HepG2 (cell line): Measurements from ENCODE around the gene PTAFR. TPM values are rescaled to one million over a fixed set of nuclear protein-coding genes. Genes with fewer than 3 reads are reported as not detected.

Experiments used
- ATAC-seq: fragments of 200-7000 bp; cut with Tn5 transposase; 3 replicates; pipeline ENCODE4 v1.9.1; 2020; ENCODE audit warnings: mild to moderate bottlenecking, moderate library complexity
- BruUV-seq: library from RNA; stranded (reverse); fragments of 400-500 nt; replicated peaks from 2 replicates; lab custom pipeline; 2021; lab: Mats Ljungman, UMichigan
- CTCF ChIA-PET: fragments of 300-600 bp; formaldehyde crosslinking; extraction: SDS; loops from one replicate; lab custom pipeline; 2021; ENCODE audit warnings: low total read pairs, inconsistent platforms, low intra/inter-chr PET ratio; lab: Yijun Ruan, JAX
- POLR2A ChIA-PET: fragments of 350-600 bp; sonication (Branson Sonifier 250); formaldehyde crosslinking; loops from one replicate; lab custom pipeline; 2020; ENCODE audit warnings: antibody characterized with exemption, inconsistent platforms; lab: Yijun Ruan, JAX
- DNase-seq: peaks from one replicate; pipeline ENCODE4 v3.0.0-alpha.2; 2015; ENCODE audit warnings: low spot score
- FAIRE-seq: peaks from 3 replicates; lab custom pipeline; 2011; peaks lifted over from hg19 to GRCh38; lab: Jason Lieb, UNC
- H2AFZ ChIP-seq: one replicate; pipeline ENCODE4 v1.6.1; 2011; ENCODE audit warnings: low read length, inconsistent platforms
- H3K27ac ChIP-seq: fragments of 300-600 bp; 3 replicates; pipeline ENCODE4 v1.8.0; 2011; ENCODE audit warnings: mixed run types, mild to moderate bottlenecking, mixed read lengths, low read length, inconsistent platforms; ENCODE audit not compliant: insufficient read depth; ENCODE audit errors: extremely low read length
- H3K27me3 ChIP-seq, 2 experiments: fragments of 200-600 bp in 1 of 2; 2 replicates in 1 of 2; 3 replicates in 1 of 2; pipeline versions ENCODE4 v1.6.0 to v1.8.0; 2011; ENCODE audit warnings: low read length in 2 of 2, mild to moderate bottlenecking in 2 of 2, moderate library complexity in 2 of 2, inconsistent platforms in 1 of 2; ENCODE audit not compliant: insufficient read depth in 2 of 2, control insufficient read depth in 1 of 2
- H3K36me3 ChIP-seq, 2 experiments: fragments of 200-600 bp in 1 of 2; replicated peaks in 1 of 2; 2 replicates in 1 of 2; 3 replicates in 1 of 2; pipeline versions ENCODE4 v1.5.1 to v1.8.0; 2011; ENCODE audit warnings: low read length in 2 of 2, inconsistent platforms in 1 of 2; ENCODE audit not compliant: insufficient read depth in 2 of 2, control insufficient read depth in 1 of 2
- H3K4me1 ChIP-seq: 2 replicates; pipeline ENCODE4 v1.5.1; 2012; ENCODE audit warnings: low read length, inconsistent platforms; ENCODE audit not compliant: insufficient read depth
- H3K4me2 ChIP-seq: 2 replicates; pipeline ENCODE4 v1.6.0; 2011; ENCODE audit warnings: low read depth, low read length, inconsistent platforms
- H3K4me3 ChIP-seq, 3 experiments: fragments of 200-600 bp in 1 of 3; sonication (generic), shearing (Covaris generic) in 1 of 3; replicated peaks in 1 of 3; 2 replicates each; pipeline ENCODE4 v1.5.1; 2011 to 2016; ENCODE audit warnings: low read length in 3 of 3, inconsistent platforms in 2 of 3, low read depth in 2 of 3, mild to moderate bottlenecking in 2 of 3, control low read depth in 1 of 3, mixed read lengths in 1 of 3; ENCODE audit not compliant: insufficient read depth in 1 of 3
- H3K79me2 ChIP-seq: one replicate; pipeline ENCODE4 v1.6.1; 2011; ENCODE audit warnings: low read length, inconsistent platforms; ENCODE audit not compliant: insufficient read depth
- H3K9ac ChIP-seq: 2 replicates; pipeline ENCODE4 v1.6.0; 2011; ENCODE audit warnings: mild to moderate bottlenecking, low read depth, low read length, inconsistent platforms; ENCODE audit not compliant: insufficient read depth
- H3K9me3 ChIP-seq: 2 replicates; pipeline ENCODE4 v1.5.1; 2012; ENCODE audit warnings: mild to moderate bottlenecking, low read length
- H4K20me1 ChIP-seq: 2 replicates; pipeline ENCODE4 v1.6.0; 2011; ENCODE audit warnings: inconsistent platforms, mild to moderate bottlenecking, low read length, moderate library complexity; ENCODE audit not compliant: insufficient read depth
- ETS1 ChIP-seq: sonication (generic); formaldehyde crosslinking; IDR thresholded peaks from 2 replicates; pipeline ENCODE4 v1.4.0; 2020; ENCODE audit warnings: missing genetic modification reagents
- GABPA ChIP-seq, 2 experiments: IDR thresholded peaks; 2 replicates each; pipeline ENCODE4 v1.6.1; 2011 to 2016; ENCODE audit warnings: low read depth in 2 of 2, low read length in 1 of 2, missing biosample characterization in 1 of 2, missing genetic modification characterization in 1 of 2
- GRHL1 ChIP-seq: sonication (generic); formaldehyde crosslinking; conservative IDR thresholded peaks from 2 replicates; pipeline ENCODE4 v1.8.0; 2022; ENCODE audit warnings: missing genetic modification reagents
- MBNL3 ChIP-seq: fragments of 250-450 bp; sonication (Bioruptor Pico); conservative IDR thresholded peaks from 2 replicates; pipeline ENCODE4 v1.8.0; 2022; ENCODE audit warnings: mild to moderate bottlenecking, inconsistent platforms
- RELA ChIP-seq: sonication (generic); formaldehyde crosslinking; IDR thresholded peaks from 2 replicates; pipeline ENCODE4 v1.4.0; 2020; ENCODE audit warnings: missing genetic modification reagents
- ZNF414 ChIP-seq: sonication (generic); formaldehyde crosslinking; IDR thresholded peaks from 2 replicates; pipeline ENCODE4 v1.5.0; 2020; ENCODE audit warnings: missing genetic modification reagents
- ZNF691 ChIP-seq: sonication (generic); formaldehyde crosslinking; IDR thresholded peaks from 2 replicates; pipeline ENCODE4 v1.4.0; 2020; ENCODE audit warnings: missing genetic modification reagents, low read depth, mild to moderate bottlenecking, borderline replicate concordance
- WGBS: methylation state at CpG from one replicate; pipeline ENCODE4 v1.1.6; 2017; ENCODE audit warnings: low lambda C conversion rate; 5-methylcytosine and 5-hydroxymethylcytosine counted together
- in situ Hi-C: cut with HindIII; loops from 2 replicates; pipeline ENCODE4 v1.10.0; 2017; ENCODE audit warnings: low pct_unique_long_range_greater_than_20kb; ENCODE audit not compliant: extremely low pct_ligation_motif_present
- intact Hi-C: fragments of 100-400 bp; cut with micrococcal nuclease; formaldehyde crosslinking; loops from one replicate; pipeline ENCODE4 v1.10.0; 2022; ENCODE audit not compliant: unreplicated experiment
- polyA plus RNA-seq, 8 experiments: library from polyadenylated mRNA; depleted of rRNA in 3 of 8; stranded (reverse) in 7 of 8; unstranded in 1 of 8; fragments of >200 nt; fragmentation: Illumina TruSeq in 4 of 8; extraction: Trizol in 4 of 8; gene quantifications; 2 replicates each; pipeline versions ENCODE4 v1.2.1 to v1.2.3, GENCODE V29; 2011 to 2016; ENCODE audit warnings: low read depth in 4 of 8, missing spikeins in 1 of 8, mixed read lengths in 1 of 8; ENCODE audit not compliant: insufficient read depth in 1 of 8
- total RNA-seq, 5 experiments: library from RNA; depleted of rRNA; stranded (reverse); fragments of >200 nt; fragmentation: Illumina TruSeq; extraction: Trizol; gene quantifications; 2 replicates each; pipeline ENCODE4 v1.2.3, GENCODE V29; 2016; ENCODE audit warnings: low read depth in 1 of 5

The PTAFR gene
- total and polyA plus RNA-seq, 2 of the 13 experiments (the other 11 are each of a cell fraction or from before 2014, with no cell fraction given): 0.27 to 24.0 TPM

GRCh38 chr1:28197682-28198415, 21.4 kb upstream of the PTAFR start:
- 97% methylated on average over 12 of the region's 12 CpGs for WGBS
- no peak for FAIRE-seq
- ChIA-PET POLR2A (no interaction called here), CTCF (no interaction called here)
- Histone ChIP-seq H3K27me3 (no peaks in the 10 kb centered on the region), H3K9ac (no peak overlapping the region), H3K27ac (no peak overlapping the region), H3K36me3 (peaks cover 14 to 29% of the 10 kb centered on the region in 2 experiments), H3K4me1 (peaks cover 24% of the 10 kb centered on the region), H4K20me1 (no peaks in the 10 kb centered on the region), H3K4me2 (no peak overlapping the region), H3K4me3 (no peak overlapping the region), H2AFZ (no peak overlapping the region), H3K79me2 (no peaks in the 10 kb centered on the region), H3K9me3 (no peaks in the 10 kb centered on the region)
- TF ChIP-seq GABPA (IDR thresholded peaks at IDR 0.05; ENCODE audit: low read depth, low read length): no peak
- TF ChIP-seq GABPA (CRISPR knock-in tag; IDR thresholded peaks at IDR 0.05; ENCODE audit: low read depth): no peak
- TF ChIP-seq MBNL3 (CRISPR knock-in tag): no peak
- TF ChIP-seq ETS1 (CRISPR knock-in tag): no peak
- no peak for TF ChIP-seq ZNF691 (CRISPR knock-in tag)
- DNase-seq: no peak
- intact Hi-C loops (no loop called here), in situ Hi-C loops (no loop called here)
- BruUV-seq: no TSS peak
- no peak for ATAC-seq

GRCh38 chr1:28196330-28196729, 19.8 kb upstream of the PTAFR start:
- CTCF ChIA-PET: no interaction called here
- intact Hi-C loops: no loop called here
- no peak for FAIRE-seq

More at GRCh38 chr1:28196330-28196729, 19.8 kb upstream of the PTAFR start:
- DNase-seq: no peak
- no peak for TF ChIP-seq ZNF414 (CRISPR knock-in tag)
- TF ChIP-seq GRHL1 (CRISPR knock-in tag): no peak
- TF ChIP-seq RELA (CRISPR knock-in tag): no peak
- H3K4me3 ChIP-seq: no peak overlapping the region
- 93% methylated on average over 3 of the region's 3 CpGs for WGBS
- no peaks in the 10 kb centered on the region for H3K79me2 ChIP-seq
- no peaks in the 10 kb centered on the region for H3K9me3 ChIP-seq
- ATAC-seq: no peak
- in situ Hi-C loops: no loop called here
- no peak overlapping the region for H2AFZ ChIP-seq
- H3K4me1 ChIP-seq: peaks cover 25% of the 10 kb centered on the region
- no peak overlapping the region for H3K9ac ChIP-seq
- no peak overlapping the region for H3K4me2 ChIP-seq
- H3K27me3 ChIP-seq: no peaks in the 10 kb centered on the region
- no peak overlapping the region for H3K27ac ChIP-seq
- POLR2A ChIA-PET: no interaction called here
- H3K36me3 ChIP-seq: peaks cover 12 to 25% of the 10 kb centered on the region in 2 experiments
- H4K20me1 ChIP-seq: no peaks in the 10 kb centered on the region
- no TSS peak for BruUV-seq
